Measurements from ENCODE around the gene CCDC85B.

DNA sequence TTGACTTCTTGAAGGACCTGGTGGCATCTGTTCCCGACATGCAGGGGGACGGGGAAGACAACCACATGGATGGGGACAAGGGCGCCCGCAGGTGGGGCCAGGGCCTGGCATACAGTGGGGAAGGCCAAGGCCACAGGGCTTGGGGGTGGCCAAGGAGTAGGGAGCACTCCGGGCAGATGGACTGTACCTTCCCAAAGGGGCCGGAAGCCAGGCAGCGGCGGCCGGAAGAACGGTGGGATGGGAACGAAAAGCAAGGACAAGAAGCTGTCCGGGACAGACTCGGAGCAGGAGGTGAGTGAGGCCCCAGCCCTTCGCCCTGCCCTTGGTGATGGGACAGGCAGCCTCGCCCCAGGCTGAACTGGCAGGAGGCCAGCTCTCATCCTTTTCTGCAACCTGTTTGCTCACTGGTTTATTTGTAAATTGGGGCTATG, 29.9 kb downstream of the CCDC85B start:
- TF ChIP-seq POLR2AphosphoS5 (IDR thresholded peaks at IDR 0.05; ENCODE audit: low read depth, low read length) (no peak), POLR2A (IDR thresholded peaks at IDR 0.05; ENCODE audit: low read depth, low read length) (no peak)

Measured in GM12892 (cell line).